OCI-M1 (cell line): ENCODE results near the gene FHIT.
A peak's percentile ranks its signal among the peaks of the same experiment; 100 is the strongest.

Experiments used
- DNase-seq: peaks from one replicate; lab custom pipeline; 2025; lab: John Stamatoyannopoulos, UW

FHIT gene

DNA sequence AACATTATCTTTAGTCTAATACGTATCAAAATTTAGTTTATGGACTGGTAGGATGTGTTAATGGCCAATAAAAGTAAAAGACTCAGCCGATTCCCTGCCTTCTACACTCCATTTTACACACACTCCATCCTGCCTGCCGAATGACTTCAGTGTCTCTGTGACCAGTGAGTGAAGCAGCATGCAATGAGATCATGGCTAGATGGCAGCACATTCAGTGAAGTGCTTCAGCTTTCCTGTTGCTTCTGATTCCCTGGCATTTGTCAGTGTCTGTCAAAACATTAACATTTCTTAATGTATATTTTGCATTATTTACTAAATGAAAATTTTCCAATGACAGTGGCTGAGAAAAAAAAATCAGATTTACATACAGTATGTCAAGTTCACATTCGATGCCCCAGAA is 412.0 kb downstream of the FHIT start:
- DNase-seq: no peak

DNA sequence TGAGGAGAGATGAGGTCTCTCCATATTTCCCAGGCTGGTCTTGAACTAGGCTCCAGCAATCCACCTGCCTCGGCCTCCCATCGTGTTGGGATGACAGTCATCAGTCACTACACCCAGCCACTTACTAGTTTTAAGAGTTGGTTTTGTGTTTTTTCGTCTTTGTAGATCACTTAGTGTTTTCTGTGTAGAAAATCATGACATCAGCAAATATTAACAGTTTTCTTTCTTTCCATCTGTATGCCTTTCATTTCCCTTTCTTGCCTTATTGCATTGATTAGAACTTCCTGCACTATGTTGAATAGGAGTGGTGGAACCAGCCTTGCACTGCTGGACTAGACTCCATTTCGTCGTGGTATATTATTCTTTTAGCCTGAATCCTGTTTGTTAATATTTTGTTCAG is 415.5 kb downstream of the FHIT start:
- DNase-seq: no peak

DNA sequence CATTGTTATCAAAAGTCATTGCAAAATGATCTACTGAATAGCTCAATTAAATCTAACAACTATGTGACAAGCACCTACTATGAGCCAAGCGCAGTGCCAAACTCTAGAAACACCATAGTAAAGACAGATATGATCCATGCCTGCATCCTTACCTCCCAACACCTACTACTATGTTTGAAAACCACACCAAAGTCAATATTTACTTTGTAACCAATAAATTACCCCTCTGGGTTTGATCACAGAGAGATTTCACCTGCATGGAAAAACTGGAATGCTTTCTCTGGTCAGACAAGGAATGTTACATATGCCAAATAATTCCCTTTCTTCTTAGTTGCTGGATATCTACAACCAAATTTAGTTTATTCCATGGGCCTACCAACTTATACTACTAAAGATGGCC is 422.2 kb downstream of the FHIT start:
- DNase-seq: no peak

DNA sequence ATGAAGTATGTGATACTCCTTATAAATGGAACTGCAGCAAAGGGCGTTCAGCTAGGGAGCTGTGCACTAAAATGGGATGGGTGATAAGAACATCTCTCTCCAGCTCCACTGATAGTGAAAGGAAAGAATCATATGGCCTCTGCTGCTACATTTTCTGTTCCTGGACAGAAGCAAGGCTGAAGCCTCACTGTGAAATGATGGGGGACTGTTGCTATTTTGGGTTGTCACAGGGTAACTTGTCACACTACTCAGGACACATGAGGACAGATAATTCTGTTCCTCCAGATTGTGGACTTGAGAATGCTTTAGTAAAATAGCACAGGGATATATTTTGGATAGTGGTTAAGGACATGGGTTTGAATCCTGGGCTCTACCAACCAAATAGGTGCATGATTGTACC is 423.6 kb downstream of the FHIT start:
- no peak for DNase-seq

DNA sequence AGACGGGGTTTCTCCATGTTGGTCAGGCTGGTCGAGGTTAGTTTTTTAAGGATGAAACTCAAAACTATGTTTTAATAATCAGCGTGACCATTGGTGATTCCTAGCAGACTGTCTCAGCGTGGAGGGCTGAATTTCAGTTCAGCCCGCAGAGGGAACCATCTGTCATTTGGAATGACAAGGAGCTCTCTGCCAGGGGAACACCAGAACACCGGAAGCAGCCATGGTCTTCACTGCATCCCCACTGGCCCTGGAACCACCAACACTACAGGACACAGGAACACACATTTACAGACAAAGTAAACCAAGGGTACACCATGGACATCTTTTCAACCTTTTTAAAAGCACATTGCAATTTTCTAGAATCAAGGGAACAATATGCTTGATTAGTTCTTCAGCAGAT is 424.7 kb downstream of the FHIT start:
- DNase-seq: no peak

DNA sequence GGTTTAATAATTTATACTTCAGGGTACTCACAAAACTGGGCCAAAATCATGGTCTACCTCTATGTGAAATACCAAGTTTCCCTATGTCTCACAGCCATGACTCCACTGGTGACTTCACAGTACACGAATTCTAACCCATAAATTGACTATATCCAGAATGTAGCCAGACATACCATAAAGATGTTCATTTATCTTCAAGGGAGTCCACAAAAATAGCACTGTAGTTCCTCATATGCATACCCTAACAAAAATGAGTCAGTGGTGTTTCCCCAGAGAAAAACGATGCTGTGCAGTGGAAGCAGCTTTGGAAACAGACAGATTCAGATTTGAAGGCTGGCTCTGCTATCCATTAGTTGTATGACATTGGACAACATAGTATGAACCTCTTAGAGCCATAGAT is 438.8 kb downstream of the FHIT start:
- DNase-seq: no peak

DNA sequence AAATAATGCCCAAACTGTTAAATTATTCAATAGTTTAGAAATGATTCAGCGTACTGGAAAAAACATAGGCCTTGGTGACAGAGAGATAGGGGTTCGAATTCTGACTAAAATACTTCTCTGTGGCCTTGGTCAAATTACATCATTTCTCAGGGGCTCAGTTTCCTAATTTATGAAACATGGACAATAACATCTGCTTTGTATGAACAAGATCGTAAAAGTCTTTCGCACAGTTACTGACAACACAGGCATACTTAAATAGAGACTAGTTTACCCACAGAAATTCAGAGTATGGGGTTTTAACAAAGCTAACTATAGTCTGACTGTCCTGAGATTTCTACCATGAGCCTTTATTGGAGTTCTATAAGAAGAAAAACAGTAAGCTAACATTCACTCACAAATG is 440.4 kb downstream of the FHIT start:
- no peak for DNase-seq

DNA sequence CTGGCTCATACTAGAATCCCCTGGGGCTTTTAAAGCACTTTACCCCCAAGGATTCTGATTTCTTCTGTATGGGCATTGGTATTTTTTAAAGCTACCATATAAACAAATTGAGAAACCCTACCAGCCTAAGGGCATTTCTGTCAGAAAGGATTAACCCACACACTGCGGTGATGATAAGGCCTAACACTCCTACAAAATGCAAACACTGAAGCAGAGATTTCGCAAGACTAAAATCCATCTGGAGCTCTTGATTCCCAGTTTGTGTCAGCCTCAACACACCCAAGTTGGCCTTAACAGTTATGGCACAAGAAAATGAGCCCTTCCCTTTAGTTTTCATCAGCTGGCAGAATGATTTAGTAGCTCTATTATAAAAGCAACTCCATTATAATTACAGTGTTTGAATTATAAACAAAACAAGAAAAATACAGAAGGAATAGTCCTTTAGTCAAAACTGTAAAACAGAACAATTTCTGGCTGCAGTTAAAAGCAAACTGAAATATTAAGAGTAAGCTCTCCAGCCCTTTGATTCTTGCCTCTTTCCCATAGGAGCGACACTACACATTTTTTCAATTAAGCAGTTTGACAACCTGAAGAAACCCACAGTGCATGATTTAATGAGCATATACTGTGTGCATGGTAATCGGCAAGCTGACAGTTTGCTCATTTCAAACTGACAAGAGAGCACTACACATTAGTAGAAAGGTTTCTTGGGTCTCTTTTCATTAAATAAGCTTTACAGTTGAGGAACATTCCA is 441.2 kb downstream of the FHIT start:
- DNase-seq: peak; percentile 61

DNA sequence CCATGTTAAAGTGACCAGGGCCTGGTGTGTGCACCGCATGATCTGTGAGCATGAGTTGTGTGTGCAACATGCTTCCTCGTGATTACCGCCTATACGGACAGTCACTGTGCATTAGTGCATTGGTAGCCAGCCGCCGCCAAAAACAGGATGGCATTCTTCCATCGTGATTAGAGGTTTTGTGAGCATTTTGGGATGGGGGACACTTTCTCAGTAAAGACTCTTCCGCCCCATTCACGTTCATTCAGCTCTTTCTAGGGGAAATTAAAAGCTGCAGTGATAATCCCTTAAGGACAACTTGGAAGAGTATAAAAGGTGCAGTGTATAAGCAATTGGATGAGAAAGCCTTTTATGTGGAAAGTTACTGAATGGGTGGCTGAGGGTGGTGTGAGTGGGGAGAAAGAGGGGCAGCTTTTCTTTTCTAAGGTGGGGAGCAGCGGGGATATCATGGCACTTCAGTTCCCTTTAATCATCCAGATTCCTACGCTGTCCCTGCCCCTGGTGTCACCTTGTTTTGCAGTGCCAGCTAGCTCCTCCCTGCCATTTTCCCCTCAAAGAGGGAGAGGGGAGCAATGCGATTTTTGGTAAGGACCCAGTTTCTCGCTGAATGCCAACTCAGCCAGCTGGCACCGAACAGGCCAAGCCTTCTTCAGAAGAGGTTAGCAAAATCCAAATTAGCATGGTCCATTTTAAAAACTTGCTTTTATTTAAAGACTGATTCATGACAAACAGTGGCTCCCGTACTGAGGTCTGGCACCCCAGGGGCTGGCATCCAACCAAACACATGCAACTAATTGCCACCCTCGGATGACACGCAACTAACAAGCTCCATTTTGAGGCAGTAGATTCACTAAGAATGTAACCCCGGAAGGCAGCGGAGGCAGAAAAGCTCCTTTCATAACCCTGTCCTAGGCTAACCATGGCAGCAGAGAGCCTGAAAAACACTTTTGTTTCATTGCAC is 447.8 kb downstream of the FHIT start:
- DNase-seq: no peak

DNA sequence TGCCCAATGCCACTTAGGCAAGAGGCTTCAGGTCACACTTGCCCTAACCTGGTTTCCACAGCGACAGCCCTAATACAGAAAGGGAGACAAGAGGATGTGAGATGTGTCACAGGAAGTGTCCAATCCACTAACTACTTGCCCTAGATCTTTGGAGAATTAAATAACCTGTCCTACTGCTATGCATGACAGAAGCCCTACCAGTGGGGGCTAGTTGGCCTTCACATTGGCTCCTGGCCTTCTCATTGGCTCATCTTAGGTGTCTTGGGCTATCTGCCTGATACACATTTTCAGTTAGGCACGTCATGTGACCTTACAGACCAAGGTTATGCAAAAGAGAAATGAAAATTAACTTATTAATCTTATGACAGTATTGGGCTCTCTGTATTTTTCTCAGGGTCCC is 449.9 kb downstream of the FHIT start:
- no peak for DNase-seq

DNA sequence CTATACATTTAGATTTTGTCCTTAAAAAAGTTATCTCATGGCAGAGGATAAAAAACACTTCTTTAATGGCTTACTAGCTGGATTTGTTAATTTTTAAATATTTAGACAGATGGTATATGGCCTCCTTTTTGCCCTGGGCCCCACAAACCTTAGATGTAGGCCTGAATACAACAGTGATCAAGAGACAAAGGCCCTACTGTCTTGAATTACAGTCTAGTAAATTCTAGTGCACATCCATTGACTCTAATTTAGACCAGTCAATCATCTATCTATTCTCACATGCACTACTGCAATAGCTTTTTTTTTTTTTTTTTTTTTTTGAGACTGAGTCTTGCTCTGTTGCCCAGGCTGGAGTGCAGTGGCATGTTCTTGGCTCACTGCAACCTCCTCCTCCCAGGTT is 452.8 kb downstream of the FHIT start:
- DNase-seq: no peak

DNA sequence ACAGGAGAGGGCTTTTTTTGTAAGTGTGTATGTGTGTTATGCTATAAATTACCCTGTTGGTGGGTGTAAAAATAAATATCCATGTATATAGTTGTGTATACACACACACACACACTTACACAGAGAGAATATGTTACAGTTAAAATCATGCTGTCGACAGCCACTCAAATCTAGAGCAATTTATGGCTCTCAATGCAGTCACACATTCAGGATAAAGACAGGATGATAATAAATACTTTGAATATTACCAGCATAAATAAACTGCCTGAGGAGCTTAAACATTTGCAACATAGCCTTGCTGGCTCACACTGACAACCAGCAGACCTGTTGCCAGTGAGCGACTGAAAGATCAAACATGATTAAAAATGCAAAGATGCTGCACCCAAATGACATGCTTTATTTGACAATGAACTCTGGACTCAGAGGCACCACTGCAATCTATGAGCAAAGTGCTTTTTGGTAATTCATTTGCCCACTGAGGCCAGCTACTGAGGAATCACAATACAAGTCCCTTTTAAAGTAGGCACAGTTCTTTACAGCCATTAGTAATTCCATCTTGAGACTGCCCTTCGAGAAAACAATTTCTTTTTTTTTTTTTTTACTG is 458.9 kb downstream of the FHIT start:
- DNase-seq: no peak

DNA sequence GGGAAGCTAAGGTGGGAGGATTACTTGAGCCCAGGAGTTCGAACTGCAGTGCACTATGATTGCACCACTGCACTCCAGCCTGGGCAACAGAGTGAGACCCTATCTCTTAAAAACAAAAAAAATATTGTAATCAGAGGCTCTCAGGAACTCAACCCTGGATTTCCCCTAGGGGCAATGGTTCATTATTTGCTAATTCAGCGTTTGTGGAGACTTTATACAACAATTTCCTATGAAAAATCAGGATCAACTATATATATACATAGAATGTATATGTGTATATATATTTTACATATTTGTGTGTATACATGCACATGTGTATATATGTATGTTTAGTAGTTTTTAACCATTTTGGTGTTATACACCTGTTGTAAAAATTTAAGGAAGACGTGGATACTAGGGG is 463.1 kb downstream of the FHIT start:
- no peak for DNase-seq

DNA sequence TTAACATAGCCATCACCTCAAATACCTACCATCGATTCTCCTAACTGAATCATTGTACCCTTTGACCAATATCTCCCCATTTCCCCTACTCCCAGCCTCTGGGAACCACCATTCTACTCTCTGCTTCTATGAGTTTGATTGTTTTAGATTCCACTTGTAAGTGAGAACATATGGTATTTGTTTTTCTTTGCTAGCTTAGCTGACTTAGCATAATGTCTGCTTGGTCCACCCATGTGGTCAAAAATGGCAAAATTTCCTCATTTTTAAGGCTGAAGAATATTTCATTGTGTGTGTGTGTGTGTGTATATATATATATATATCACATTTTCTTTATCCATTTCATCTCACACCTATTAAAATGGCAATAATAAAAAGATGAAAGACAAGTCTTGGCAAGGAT is 469.3 kb downstream of the FHIT start:
- no peak for DNase-seq

DNA sequence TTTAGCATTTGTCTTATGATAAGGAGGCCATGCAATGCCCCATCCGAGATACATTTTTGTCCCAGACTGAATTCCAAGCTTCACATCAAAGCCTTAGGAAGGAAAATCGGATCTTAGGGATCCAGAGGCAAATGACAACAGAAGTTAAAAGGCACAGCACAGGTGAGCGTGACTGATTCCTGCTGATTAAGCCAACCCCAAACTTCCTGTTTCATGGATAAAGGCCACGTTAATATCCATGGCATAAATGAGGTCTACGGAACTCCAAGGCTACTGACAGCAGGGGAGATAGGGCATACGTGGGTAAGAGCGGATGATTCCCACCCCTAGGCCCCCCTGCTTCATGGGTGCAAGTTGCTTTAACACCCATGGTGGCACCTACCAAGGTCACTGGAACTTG is 471.6 kb downstream of the FHIT start:
- DNase-seq: no peak

DNA sequence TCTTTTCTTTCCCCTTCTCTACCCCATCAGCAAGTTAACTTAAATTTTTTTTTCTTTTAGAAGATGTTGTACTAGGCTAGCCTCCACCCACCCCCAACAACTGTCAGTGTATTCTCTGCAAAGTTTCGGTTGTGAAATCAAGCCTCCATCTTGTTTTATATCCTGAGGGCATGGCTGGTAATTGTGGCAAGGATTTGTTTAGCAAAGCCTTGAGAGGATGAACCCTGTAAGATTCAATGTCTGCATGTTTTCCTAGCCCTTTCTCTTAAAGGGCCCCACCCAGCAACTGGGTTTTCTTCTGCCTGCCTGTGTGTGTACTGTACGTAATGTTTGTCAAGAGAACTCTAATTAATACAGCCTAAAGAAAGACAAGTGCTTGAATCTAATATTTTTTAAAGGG is 475.3 kb downstream of the FHIT start:
- no peak for DNase-seq

DNA sequence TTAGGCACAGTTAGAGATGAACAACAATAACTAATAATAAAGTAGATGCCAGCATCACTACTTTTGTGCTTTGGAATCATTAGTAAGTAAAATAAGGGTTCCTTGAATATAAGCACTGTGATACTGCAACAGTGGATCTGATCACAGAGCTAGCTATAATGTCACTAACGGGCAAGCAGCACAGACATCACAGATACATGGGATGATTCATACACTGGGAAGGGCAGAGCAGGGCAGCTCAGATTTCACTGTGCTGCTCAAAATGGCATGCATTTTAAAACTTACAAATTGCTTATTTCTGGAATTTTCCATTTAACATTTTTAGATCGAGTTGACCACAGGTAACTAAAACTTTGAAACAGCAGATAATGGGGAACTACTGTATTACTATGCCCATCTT is 476.6 kb downstream of the FHIT start:
- DNase-seq: no peak

DNA sequence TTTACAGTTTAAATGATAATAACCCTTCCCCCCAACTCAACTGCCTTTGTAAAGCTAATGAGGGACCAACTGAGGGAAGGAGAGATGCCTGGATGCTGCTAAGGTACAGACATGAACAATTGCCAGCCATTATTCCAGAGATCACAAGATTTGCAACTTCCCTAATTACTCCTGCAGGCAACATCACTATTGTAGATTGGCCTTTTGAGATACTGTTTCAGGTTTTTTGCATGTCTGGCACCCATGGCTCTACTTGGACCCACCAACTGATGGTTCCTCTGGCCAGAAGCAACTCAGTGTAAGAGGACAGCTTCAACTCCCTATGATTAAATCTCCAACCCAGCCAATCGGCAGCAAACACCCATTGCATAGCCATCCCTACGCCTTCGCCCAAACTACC is 478.7 kb downstream of the FHIT start:
- no peak for DNase-seq

DNA sequence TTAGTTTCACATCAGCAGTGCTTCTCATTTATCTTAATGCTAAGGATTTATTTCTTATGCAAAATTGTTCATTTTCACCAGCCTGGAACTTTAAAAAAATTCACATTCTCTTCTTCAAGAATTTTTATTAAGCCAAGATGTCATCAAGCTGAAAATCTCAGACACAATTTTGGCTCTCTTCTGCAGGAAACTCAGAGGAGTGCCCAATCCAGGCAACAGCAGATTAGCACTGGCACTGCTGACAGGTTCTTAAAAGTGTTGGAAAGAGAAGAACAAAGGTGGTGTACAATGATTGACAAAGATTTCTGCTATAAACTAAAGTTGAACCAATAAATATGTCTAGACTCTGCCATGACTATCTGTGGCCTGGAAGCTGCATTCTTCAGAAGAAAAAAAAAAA is 479.5 kb downstream of the FHIT start:
- no peak for DNase-seq

DNA sequence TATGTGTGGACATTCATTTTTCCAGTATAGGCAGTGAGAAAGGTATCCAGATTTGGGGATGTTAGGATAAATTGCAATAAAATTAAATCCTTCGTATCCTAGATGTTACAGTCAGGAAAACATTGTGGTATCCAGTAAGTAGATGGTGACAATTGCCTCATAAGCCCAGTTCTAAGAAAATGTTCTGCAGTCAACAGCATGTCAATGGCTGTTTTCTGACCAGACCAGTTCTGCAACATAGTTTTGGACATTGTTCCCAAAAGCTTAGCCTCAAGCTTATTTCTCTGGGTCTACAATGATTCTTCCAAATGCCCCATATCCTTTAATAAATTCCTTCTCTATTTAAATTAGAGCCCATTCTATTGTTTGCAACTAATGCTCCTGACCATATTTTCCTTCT is 480.7 kb downstream of the FHIT start:
- no peak for DNase-seq

DNA sequence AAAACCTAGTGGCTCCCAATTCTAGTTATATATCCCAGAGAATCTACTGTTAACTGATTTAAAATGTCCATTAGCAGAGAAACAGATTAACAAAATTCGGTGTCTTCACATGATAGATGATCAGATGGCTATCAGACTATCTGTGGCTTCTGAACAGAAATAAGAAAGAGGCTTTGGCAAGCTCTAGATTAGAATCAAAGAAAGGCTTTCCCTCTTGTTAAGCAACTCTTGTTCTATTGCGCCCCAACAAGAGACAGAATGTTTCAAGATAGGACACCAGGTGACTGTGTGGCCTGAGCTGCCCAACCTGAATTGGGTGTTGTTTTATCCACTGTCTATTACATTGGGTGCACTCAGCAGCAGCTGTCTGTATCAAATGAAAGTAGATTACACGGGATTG is 483.7 kb downstream of the FHIT start:
- DNase-seq: no peak

DNA sequence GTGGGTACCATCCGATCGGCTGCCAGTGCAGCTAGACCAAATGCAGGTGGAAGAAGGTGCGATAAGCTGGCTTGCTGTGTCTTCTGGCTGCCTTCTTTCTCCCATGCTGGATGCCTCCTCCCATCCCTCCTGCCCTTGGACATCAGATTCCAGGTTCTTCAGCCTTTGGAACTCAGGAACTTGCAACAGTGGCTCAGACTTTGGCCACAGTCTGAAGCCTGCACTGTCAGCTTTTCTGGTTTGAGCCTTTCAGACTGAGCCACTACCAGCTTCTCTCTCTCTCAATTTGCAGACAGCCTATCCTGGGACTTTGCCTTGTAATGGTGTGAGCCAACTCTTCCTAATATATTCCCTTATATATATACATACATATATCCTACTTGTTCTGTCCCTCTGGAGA is 485.5 kb downstream of the FHIT start:
- no peak for DNase-seq

DNA sequence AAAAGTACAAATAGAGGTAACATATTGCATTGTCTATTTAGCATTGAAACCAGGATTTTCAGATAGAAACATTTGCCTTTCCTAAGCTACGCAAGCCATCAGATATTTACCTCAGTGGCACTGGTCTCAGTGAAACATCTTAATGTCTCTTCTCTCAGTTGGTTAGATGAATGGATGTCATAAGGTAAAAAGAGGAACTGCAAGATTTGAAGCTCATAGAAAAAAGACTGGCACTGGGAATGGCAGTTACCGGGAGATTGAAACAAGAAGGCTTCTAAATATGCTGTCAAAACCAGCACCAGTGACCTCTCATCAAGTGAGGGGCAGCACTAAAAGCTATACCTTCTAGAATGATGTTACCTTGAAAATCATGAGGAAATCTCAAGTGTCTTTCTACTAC is 486.4 kb downstream of the FHIT start:
- DNase-seq: no peak
